Left lobe of liver (tissue), 1 donor: ENCODE results near the gene PAK6. TPM values are rescaled to one million over a fixed set of nuclear protein-coding genes. Genes with fewer than 3 reads are reported as not detected.

Experiments used
- total RNA-seq: library from RNA; stranded (reverse); gene quantifications from one replicate; pipeline ENCODE4 v1.2.1, GENCODE V29; 2021
- donor health status: DM: no; HTN: yes; CAD: no.

PAK6 gene
- total RNA-seq, 1 donor from 2014 or later, result not detected

Other genes starting within 250 kb of the PAK6 start
- 56.8 TPM for gene SRP14, start 199.9 kb upstream of the PAK6 start, total RNA-seq
- gene BMF, start 130.2 kb upstream of the PAK6 start, total RNA-seq, result 3.3 TPM
- 0.68 TPM for gene BUB1B, start 78.0 kb upstream of the PAK6 start, total RNA-seq
- gene ANKRD63, start 44.0 kb downstream of the PAK6 start, total RNA-seq, result not detected
- gene PLCB2, start 68.9 kb downstream of the PAK6 start, total RNA-seq, result 8.7 TPM
- gene INAFM2, start 84.6 kb downstream of the PAK6 start, total RNA-seq, result 7.7 TPM
- 16.6 TPM for gene CCDC9B, start 101.9 kb downstream of the PAK6 start, total RNA-seq
- gene PHGR1, start 112.0 kb downstream of the PAK6 start, total RNA-seq, result not detected
- 0.25 TPM for gene DISP2, start 119.2 kb downstream of the PAK6 start, total RNA-seq
- 9.2 TPM for gene KNSTRN, start 143.7 kb downstream of the PAK6 start, total RNA-seq
- gene IVD, start 166.7 kb downstream of the PAK6 start, total RNA-seq, result 229 TPM
- 12.8 TPM for gene BAHD1, start 201.9 kb downstream of the PAK6 start, total RNA-seq
- gene CHST14, start 231.9 kb downstream of the PAK6 start, total RNA-seq, result 5.3 TPM